Sigmoid colon (tissue), 7 donors: ENCODE results near the gene CACNA1E. TPM values are rescaled to one million over a fixed set of nuclear protein-coding genes. Genes with fewer than 3 reads are reported as not detected.

ENCODE experiments used
- DNase-seq: peaks from one replicate; pipeline ENCODE4 v3.0.0-alpha.2; 2019
- H3K27ac ChIP-seq, 4 donors: fragments of 200-600 bp; sonication (generic); one replicate each; pipeline ENCODE4 v1.5.1; 2016 to 2019; ENCODE audit warnings: mild to moderate bottlenecking in 1 of 4
- H3K27me3 ChIP-seq, 3 donors: fragments of 200-600 bp; sonication (generic); one replicate each; pipeline ENCODE4 v1.5.1; 2019; ENCODE audit warnings: mild to moderate bottlenecking in 1 of 3
- H3K36me3 ChIP-seq, 4 donors: fragments of 200-600 bp; sonication (generic); one replicate each; pipeline ENCODE4 v1.5.1; 2016 to 2019
- H3K4me1 ChIP-seq, 4 donors: fragments of 200-600 bp; sonication (generic); one replicate each; pipeline ENCODE4 v1.5.1; 2017 to 2019
- H3K4me3 ChIP-seq, 4 donors: fragments of 200-600 bp; sonication (generic); one replicate each; pipeline ENCODE4 v1.5.1; 2017 to 2019; ENCODE audit warnings: mild to moderate bottlenecking in 2 of 4, moderate library complexity in 1 of 4
- H3K9me3 ChIP-seq, 4 donors: fragments of 200-600 bp in 3 of 4; sonication (generic) in 3 of 4; one replicate each; pipeline versions ENCODE4 v1.5.1 to v1.6.1; 2013 to 2019
- EP300 ChIP-seq, 4 donors: sonication (generic); formaldehyde crosslinking; IDR thresholded peaks; one replicate each; pipeline ENCODE4 v1.6.1; 2017; ENCODE audit warnings: antibody characterized with exemption in 4 of 4
- POLR2A ChIP-seq, 2 donors: fragments of 450-650 bp; IDR thresholded peaks; one replicate each; pipeline ENCODE4 v1.6.1; 2016; ENCODE audit warnings: antibody characterized with exemption in 2 of 2, mild to moderate bottlenecking in 2 of 2, moderate library complexity in 2 of 2
- POLR2AphosphoS5 ChIP-seq, 4 donors: sonication (generic); formaldehyde crosslinking; IDR thresholded peaks; one replicate each; pipeline ENCODE4 v1.6.1; 2017; ENCODE audit warnings: antibody characterized with exemption in 4 of 4
- WGBS, 2 donors: extraction: QIAGEN DNeasy Blood & Tissue Kit; methylation state at CpG; one replicate each; pipeline ENCODE4 v1.1.7; 2013; 5-methylcytosine and 5-hydroxymethylcytosine counted together
- intact Hi-C: fragments of 100-400 bp; cut with DNase I; formaldehyde crosslinking; loops from one replicate; pipeline ENCODE4 v1.15.1; 2023
- polyA plus RNA-seq, 3 donors: library from polyadenylated mRNA; stranded (reverse); fragments of 200-250 nt; gene quantifications; one replicate each; pipeline ENCODE4 v1.2.3, GENCODE V29; 2013
- total RNA-seq, 4 donors: library from RNA; depleted of rRNA; stranded (reverse); fragments of >200 nt; gene quantifications; one replicate each; pipeline ENCODE4 v1.1.0, GENCODE V29; 2016
- TF ChIP-seq, protein P1 (sequence below), 4 experiments: fragments of 450-650 bp in 3 of 4; fragments of 200-600 bp in 1 of 4; IDR thresholded peaks; one replicate each; pipeline ENCODE4 v1.5.1; 2016 to 2019; ENCODE audit warnings: antibody characterized with exemption in 4 of 4, mild to moderate bottlenecking in 3 of 4, moderate library complexity in 2 of 4
- donor health status: healthy with polysubstance abuse.
- donor health status: Bipolar disorder and iron deficiency.
- donor health status: healthy.

Gene CACNA1E
- total and polyA plus RNA-seq, 7 donors = 0.16 to 1.1 (median 0.36) TPM; not detected in 2

DNA sequence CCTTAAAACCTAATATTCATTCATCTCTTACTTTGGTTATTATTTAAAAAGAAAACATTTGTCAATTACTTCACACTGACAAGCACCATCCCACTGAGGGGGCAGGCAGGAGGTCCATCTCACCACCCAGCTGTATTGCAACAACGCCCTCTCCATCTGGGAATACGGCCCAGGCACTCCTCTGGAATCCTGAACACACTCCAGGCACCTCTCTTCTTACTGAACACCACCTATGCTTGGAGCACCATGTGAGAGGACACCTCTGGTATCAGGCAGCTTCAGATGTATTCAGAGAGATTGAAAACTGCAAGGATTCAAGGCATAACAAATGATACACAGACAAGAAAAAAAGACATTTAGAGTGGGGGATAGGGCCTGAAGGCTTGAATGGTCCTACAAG, 147.1 kb downstream of the CACNA1E start:
- Histone ChIP-seq H3K4me1 (no peaks in the 10 kb centered on the region), H3K4me3 (no peak overlapping the region), H3K9me3 (no peaks in the 10 kb centered on the region), H3K27me3 (no peaks in the 10 kb centered on the region), H3K27ac (no peak overlapping the region), H3K36me3 (no peaks in the 10 kb centered on the region)
- no peak for DNase-seq
- intact Hi-C loops = no loop called here
- WGBS, 2 donors = 67 to 82% methylated on average over 2 of the region's 2 CpGs
- TF ChIP-seq POLR2A (IDR thresholded peaks at IDR 0.05) = no peak
- TF ChIP-seq, protein P1, sequence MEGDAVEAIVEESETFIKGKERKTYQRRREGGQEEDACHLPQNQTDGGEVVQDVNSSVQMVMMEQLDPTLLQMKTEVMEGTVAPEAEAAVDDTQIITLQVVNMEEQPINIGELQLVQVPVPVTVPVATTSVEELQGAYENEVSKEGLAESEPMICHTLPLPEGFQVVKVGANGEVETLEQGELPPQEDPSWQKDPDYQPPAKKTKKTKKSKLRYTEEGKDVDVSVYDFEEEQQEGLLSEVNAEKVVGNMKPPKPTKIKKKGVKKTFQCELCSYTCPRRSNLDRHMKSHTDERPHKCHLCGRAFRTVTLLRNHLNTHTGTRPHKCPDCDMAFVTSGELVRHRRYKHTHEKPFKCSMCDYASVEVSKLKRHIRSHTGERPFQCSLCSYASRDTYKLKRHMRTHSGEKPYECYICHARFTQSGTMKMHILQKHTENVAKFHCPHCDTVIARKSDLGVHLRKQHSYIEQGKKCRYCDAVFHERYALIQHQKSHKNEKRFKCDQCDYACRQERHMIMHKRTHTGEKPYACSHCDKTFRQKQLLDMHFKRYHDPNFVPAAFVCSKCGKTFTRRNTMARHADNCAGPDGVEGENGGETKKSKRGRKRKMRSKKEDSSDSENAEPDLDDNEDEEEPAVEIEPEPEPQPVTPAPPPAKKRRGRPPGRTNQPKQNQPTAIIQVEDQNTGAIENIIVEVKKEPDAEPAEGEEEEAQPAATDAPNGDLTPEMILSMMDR (IDR thresholded peaks at IDR 0.05) = no peak
- no peak for TF ChIP-seq POLR2AphosphoS5 (IDR thresholded peaks at IDR 0.05)
- TF ChIP-seq EP300 (IDR thresholded peaks at IDR 0.05) = no peak

DNA sequence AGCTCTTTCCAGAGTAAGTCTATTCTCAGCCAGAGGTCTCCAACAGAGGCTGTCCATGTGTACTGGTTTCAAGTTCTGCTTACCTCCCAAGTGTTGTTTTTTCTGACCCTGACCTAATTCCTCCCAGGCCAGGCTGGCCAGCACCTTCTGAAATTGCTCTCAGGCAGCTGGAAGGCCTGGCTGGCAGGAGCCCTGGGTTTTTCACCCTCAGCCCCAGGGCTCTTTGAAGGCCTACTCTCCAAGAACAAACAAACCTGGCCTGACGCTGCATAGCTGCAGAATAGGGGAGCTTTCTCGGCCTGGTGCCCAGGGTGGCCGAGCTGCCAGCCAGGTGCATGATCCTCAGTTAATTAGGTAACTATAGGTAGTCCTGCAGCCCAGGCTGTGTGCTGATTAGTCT, 147.5 kb downstream of the CACNA1E start:
- no peak overlapping the region for H3K4me3 ChIP-seq
- intact Hi-C loops = no loop called here
- 37 to 71% methylated on average over 3 of the region's 3 CpGs for WGBS, 2 donors
- no peak for DNase-seq
- no peaks in the 10 kb centered on the region for H3K4me1 ChIP-seq
- H3K36me3 ChIP-seq = no peaks in the 10 kb centered on the region
- H3K27ac ChIP-seq = no peak overlapping the region
- H3K9me3 ChIP-seq = no peaks in the 10 kb centered on the region
- TF ChIP-seq, protein P1 (IDR thresholded peaks at IDR 0.05) = no peak
- no peak for TF ChIP-seq POLR2AphosphoS5 (IDR thresholded peaks at IDR 0.05)
- TF ChIP-seq POLR2A (IDR thresholded peaks at IDR 0.05) = no peak
- TF ChIP-seq EP300 (IDR thresholded peaks at IDR 0.05) = no peak
- no peaks in the 10 kb centered on the region for H3K27me3 ChIP-seq

DNA sequence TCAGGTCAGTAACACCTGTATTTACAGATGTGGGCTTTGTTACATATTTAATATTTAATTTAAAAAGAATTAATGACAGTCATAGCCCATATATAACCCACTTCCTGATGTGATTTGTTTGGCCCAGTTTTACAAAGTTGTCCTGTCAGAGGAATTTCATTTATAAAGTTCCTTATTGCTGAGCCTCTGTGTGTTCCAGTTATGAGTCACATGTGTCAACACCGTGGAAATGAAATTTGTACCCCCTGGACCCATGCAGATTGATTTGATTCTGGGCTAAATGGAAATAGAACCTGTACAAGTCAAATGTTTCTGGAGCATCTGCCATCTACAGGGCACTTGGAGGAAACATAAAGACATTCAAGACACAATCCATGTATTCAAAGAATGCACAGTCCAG, 149.2 kb downstream of the CACNA1E start:
- DNase-seq = no peak
- intact Hi-C loops = no loop called here
- no peaks in the 10 kb centered on the region for H3K36me3 ChIP-seq
- peaks cover 0 to 5% (median 0%) of the 10 kb centered on the region in 3 donors for H3K27me3 ChIP-seq
- no peaks in the 10 kb centered on the region for H3K9me3 ChIP-seq
- H3K4me1 ChIP-seq = no peaks in the 10 kb centered on the region
- WGBS, 2 donors = 13 to 60% methylated on average over 1 of the region's 1 CpG
- no peak overlapping the region for H3K27ac ChIP-seq
- TF ChIP-seq EP300 (IDR thresholded peaks at IDR 0.05) (no peak), POLR2AphosphoS5 (IDR thresholded peaks at IDR 0.05) (no peak), POLR2A (IDR thresholded peaks at IDR 0.05) (no peak)
- TF ChIP-seq, protein P1 (IDR thresholded peaks at IDR 0.05) = no peak
- H3K4me3 ChIP-seq = no peak overlapping the region

DNA sequence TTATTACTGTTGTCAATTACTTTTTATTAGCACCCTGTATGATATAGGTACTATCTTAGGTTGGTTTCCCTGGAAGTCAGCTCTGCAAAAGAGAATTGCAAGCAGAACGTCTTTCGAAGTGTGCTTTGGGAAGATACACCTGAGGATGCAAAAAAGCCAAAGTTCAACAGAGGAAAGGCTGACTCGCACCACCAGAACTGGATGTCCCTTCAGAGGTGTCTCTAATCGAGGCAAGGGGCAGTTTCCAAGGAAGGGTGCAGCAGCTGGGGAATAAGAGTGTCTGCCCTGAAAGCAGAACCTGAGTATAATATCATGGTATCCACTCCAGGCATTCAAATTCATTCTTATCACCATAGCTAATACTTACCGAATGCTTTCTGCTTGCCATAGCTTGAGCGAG, 149.6 kb downstream of the CACNA1E start:
- intact Hi-C loops = no loop called here
- no peaks in the 10 kb centered on the region for H3K36me3 ChIP-seq
- 79 to 89% methylated on average over 6 of the region's 6 CpGs for WGBS, 2 donors
- TF ChIP-seq POLR2A (IDR thresholded peaks at IDR 0.05) (no peak), POLR2AphosphoS5 (IDR thresholded peaks at IDR 0.05) (no peak), EP300 (IDR thresholded peaks at IDR 0.05) (no peak)
- TF ChIP-seq, protein P1 (IDR thresholded peaks at IDR 0.05) = no peak
- no peaks in the 10 kb centered on the region for H3K4me1 ChIP-seq
- H3K27me3 ChIP-seq = peaks cover 0 to 5% (median 0%) of the 10 kb centered on the region in 3 donors
- H3K4me3 ChIP-seq = no peak overlapping the region
- no peak for DNase-seq
- H3K27ac ChIP-seq = no peak overlapping the region
- no peaks in the 10 kb centered on the region for H3K9me3 ChIP-seq

DNA sequence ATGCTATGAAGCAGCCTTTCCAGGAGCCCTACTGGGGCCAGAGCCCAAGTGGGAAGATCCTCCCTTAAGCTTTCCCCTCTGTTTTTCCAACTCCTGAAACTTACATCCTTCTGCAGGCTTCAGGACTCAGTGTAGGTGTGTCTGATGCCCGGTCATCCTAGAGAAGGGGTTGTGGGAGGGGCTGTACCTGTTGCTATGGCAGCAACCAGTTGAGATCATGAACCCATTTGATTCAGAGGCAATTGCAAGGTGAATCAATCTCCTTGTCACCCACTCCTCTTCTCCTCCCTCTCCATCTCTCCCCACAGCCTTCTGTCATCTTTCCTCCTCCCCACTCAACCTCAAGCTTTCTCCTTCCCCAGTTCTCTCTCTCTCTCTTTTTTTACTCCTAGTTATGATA, 151.8 kb downstream of the CACNA1E start:
- H3K4me3 ChIP-seq = no peak overlapping the region
- TF ChIP-seq EP300 (IDR thresholded peaks at IDR 0.05) (no peak), POLR2AphosphoS5 (IDR thresholded peaks at IDR 0.05) (no peak), POLR2A (IDR thresholded peaks at IDR 0.05) (no peak)
- TF ChIP-seq, protein P1 (IDR thresholded peaks at IDR 0.05) = no peak
- no peak overlapping the region for H3K27ac ChIP-seq
- WGBS, 2 donors = 21 to 67% methylated on average over 1 of the region's 1 CpG
- no peaks in the 10 kb centered on the region for H3K4me1 ChIP-seq
- DNase-seq = no peak
- H3K27me3 ChIP-seq = peaks cover 0 to 5% (median 0%) of the 10 kb centered on the region in 3 donors
- no peaks in the 10 kb centered on the region for H3K36me3 ChIP-seq
- intact Hi-C loops = no loop called here
- H3K9me3 ChIP-seq = peaks cover 0 to 3% (median 0%) of the 10 kb centered on the region in 4 donors
